ENCODE data around the gene NUDT21. TPM values are rescaled to one million over a fixed set of nuclear protein-coding genes. Genes with fewer than 3 reads are reported as not detected.
"Not testable (repeated sequence)": the region's sequence is repeated elsewhere in the genome, so short reads cannot be mapped to it uniquely, and the experiment has no call there.

The NUDT21 gene
- total and polyA plus RNA-seq, 4 experiments from 2014 or later = 78.3 to 110 (median 104) TPM

- H3K27ac Mint-ChIP-seq; H3K9me3 ChIP-seq (ENCODE audit: control insufficient read depth in 1 of 2, low read length in 2 of 2); H3K4me3 Mint-ChIP-seq; DNase-seq; H3K27me3 ChIP-seq (ENCODE audit: insufficient read depth, low read length); H3K4me1 ChIP-seq (ENCODE audit: insufficient read depth, low read length); intact Hi-C loops (cut with micrococcal nuclease); POLR2A ChIA-PET (ENCODE audit: partially characterized antibody); H3K9me3 Mint-ChIP-seq; CTCF ChIA-PET (ENCODE audit: partially characterized antibody); H3K27ac ChIP-seq (ENCODE audit: low read depth, low read length); H3K27me3 Mint-ChIP-seq; H3K4me3 ChIP-seq (ENCODE audit: low read length in 2 of 2): not testable (repeated sequence)
- H3K36me3 Mint-ChIP-seq = peaks cover 58 to 62% of the 10 kb centered on the region in 2 donors
- H3K4me1 Mint-ChIP-seq = peaks cover 6 to 12% (median 9%) of the 10 kb centered on the region in 4 donors
- peaks cover 12% of the 10 kb centered on the region for H3K36me3 ChIP-seq (ENCODE audit: insufficient read depth, low read length)
These were observed 54.4 kb downstream of the NUDT21 start for GRCh38 chr16:56396724-56397123.

GRCh38 chr16:56389554-56389953 lies 61.6 kb downstream of the NUDT21 start:
- no peak overlapping the region for H3K4me3 Mint-ChIP-seq
- peaks cover 71 to 75% of the 10 kb centered on the region in 2 donors for H3K36me3 Mint-ChIP-seq
- DNase-seq = no peak
- intact Hi-C loops (cut with micrococcal nuclease) = no loop called here
- ChIA-PET CTCF (ENCODE audit: partially characterized antibody) (no interaction called here), POLR2A (ENCODE audit: partially characterized antibody) (no interaction called here)
- H3K27ac ChIP-seq (ENCODE audit: low read depth, low read length) = no peak overlapping the region
- H3K4me3 ChIP-seq (ENCODE audit: low read length in 2 of 2) = no peak overlapping the region
- H3K27me3 Mint-ChIP-seq = no peaks in the 10 kb centered on the region
- H3K9me3 Mint-ChIP-seq = peaks cover 0 to 2% (median 0%) of the 10 kb centered on the region in 8 donors
- H3K27me3 ChIP-seq (ENCODE audit: insufficient read depth, low read length) = no peaks in the 10 kb centered on the region
- H3K36me3 ChIP-seq (ENCODE audit: insufficient read depth, low read length) = peaks cover 28% of the 10 kb centered on the region
- H3K27ac Mint-ChIP-seq = peak overlapping the region in 2 of 7 donors; percentile 48 to 68
- H3K4me1 ChIP-seq (ENCODE audit: insufficient read depth, low read length) = no peaks in the 10 kb centered on the region
- H3K9me3 ChIP-seq (ENCODE audit: control insufficient read depth in 1 of 2, low read length in 2 of 2) = no peaks in the 10 kb centered on the region
- H3K4me1 Mint-ChIP-seq = peaks cover 5 to 7% (median 6%) of the 10 kb centered on the region in 4 donors

GRCh38 chr16:56388209-56388608 lies 62.9 kb downstream of the NUDT21 start:
- Mint-ChIP-seq H3K9me3 (peaks cover 0 to 6% (median 3%) of the 10 kb centered on the region in 8 donors), H3K27me3 (no peaks in the 10 kb centered on the region), H3K4me3 (no peak overlapping the region), H3K36me3 (peaks cover 76 to 79% of the 10 kb centered on the region in 2 donors), H3K27ac (peak overlapping the region in 1 of 7 donors; percentile 32), H3K4me1 (peaks cover 0 to 11% (median 2%) of the 10 kb centered on the region in 4 donors)
- no peaks in the 10 kb centered on the region for H3K9me3 ChIP-seq (ENCODE audit: control insufficient read depth in 1 of 2, low read length in 2 of 2)
- CTCF ChIA-PET (ENCODE audit: partially characterized antibody) = interaction anchor here (1.7 kb wide), 1 partner anchor 32 kb away, joined by 4 read pairs; no protein-coding TSS in a partner anchor
- H3K4me1 ChIP-seq (ENCODE audit: insufficient read depth, low read length) = no peaks in the 10 kb centered on the region
- DNase-seq = no peak
- no peak overlapping the region for H3K27ac ChIP-seq (ENCODE audit: low read depth, low read length)
- H3K27me3 ChIP-seq (ENCODE audit: insufficient read depth, low read length) = no peaks in the 10 kb centered on the region
- POLR2A ChIA-PET (ENCODE audit: partially characterized antibody) = no interaction called here
- intact Hi-C loops (cut with micrococcal nuclease) = no loop called here
- H3K36me3 ChIP-seq (ENCODE audit: insufficient read depth, low read length) = peaks cover 41% of the 10 kb centered on the region
- no peak overlapping the region for H3K4me3 ChIP-seq (ENCODE audit: low read length in 2 of 2)

- Histone ChIP-seq H3K4me1 (ENCODE audit: insufficient read depth, low read length) (no peaks in the 10 kb centered on the region), H3K27ac (ENCODE audit: low read depth, low read length) (no peak overlapping the region), H3K27me3 (ENCODE audit: insufficient read depth, low read length) (no peaks in the 10 kb centered on the region), H3K4me3 (ENCODE audit: low read length in 2 of 2) (no peak overlapping the region), H3K9me3 (ENCODE audit: control insufficient read depth in 1 of 2, low read length in 2 of 2) (no peaks in the 10 kb centered on the region), H3K36me3 (ENCODE audit: insufficient read depth, low read length) (peaks cover 45% of the 10 kb centered on the region)
- Mint-ChIP-seq H3K9me3 (peaks cover 0 to 14% (median 5%) of the 10 kb centered on the region in 8 donors), H3K27me3 (no peaks in the 10 kb centered on the region), H3K36me3 (peaks cover 76 to 79% of the 10 kb centered on the region in 2 donors), H3K27ac (no peak overlapping the region), H3K4me3 (no peak overlapping the region), H3K4me1 (peaks cover 0 to 7% (median 2%) of the 10 kb centered on the region in 4 donors)
- DNase-seq = no peak
- intact Hi-C loops (cut with micrococcal nuclease) = no loop called here
- ChIA-PET POLR2A (ENCODE audit: partially characterized antibody) (no interaction called here), CTCF (ENCODE audit: partially characterized antibody) (interaction anchor here (1.7 kb wide), 1 partner anchor 31 kb away, joined by 4 read pairs; no protein-coding TSS in a partner anchor)
These were observed 63.7 kb downstream of the NUDT21 start for GRCh38 chr16:56387396-56387795.

- peaks cover 84 to 86% of the 10 kb centered on the region in 2 donors for H3K36me3 Mint-ChIP-seq
- Histone ChIP-seq H3K9me3 (ENCODE audit: control insufficient read depth in 1 of 2, low read length in 2 of 2) (peaks cover 0 to 7% of the 10 kb centered on the region in 2 donors), H3K4me3 (ENCODE audit: low read length in 2 of 2) (no peak overlapping the region), H3K27me3 (ENCODE audit: insufficient read depth, low read length) (no peaks in the 10 kb centered on the region), H3K4me1 (ENCODE audit: insufficient read depth, low read length) (no peaks in the 10 kb centered on the region), H3K36me3 (ENCODE audit: insufficient read depth, low read length) (peaks cover 46% of the 10 kb centered on the region), H3K27ac (ENCODE audit: low read depth, low read length) (no peak overlapping the region)
- H3K27me3 Mint-ChIP-seq = no peaks in the 10 kb centered on the region
- H3K9me3 Mint-ChIP-seq = peaks cover 0 to 41% (median 22%) of the 10 kb centered on the region in 8 donors
- peak overlapping the region in 2 of 7 donors; percentile 6 to 52 for H3K27ac Mint-ChIP-seq
- DNase-seq = no peak
- CTCF ChIA-PET (ENCODE audit: partially characterized antibody) = no interaction called here
- POLR2A ChIA-PET (ENCODE audit: partially characterized antibody) = no interaction called here
- H3K4me1 Mint-ChIP-seq = peaks cover 0 to 5% (median 2%) of the 10 kb centered on the region in 4 donors
- H3K4me3 Mint-ChIP-seq = no peak overlapping the region
- intact Hi-C loops (cut with micrococcal nuclease) = no loop called here
These were observed 66.9 kb downstream of the NUDT21 start for GRCh38 chr16:56384074-56384721.

GRCh38 chr16:56382901-56383355 lies 68.2 kb downstream of the NUDT21 start:
- peaks cover 87 to 90% of the 10 kb centered on the region in 2 donors for H3K36me3 Mint-ChIP-seq

GRCh38 chr16:56382459-56382858 lies 68.7 kb downstream of the NUDT21 start:
- no peak overlapping the region for H3K27ac Mint-ChIP-seq
- peaks cover 0 to 47% (median 22%) of the 10 kb centered on the region in 8 donors for H3K9me3 Mint-ChIP-seq
- no peaks in the 10 kb centered on the region for H3K27me3 Mint-ChIP-seq
- ChIA-PET POLR2A (ENCODE audit: partially characterized antibody) (no interaction called here), CTCF (ENCODE audit: partially characterized antibody) (interaction anchor here (0.6 kb wide), 1 partner anchor 982 kb away, joined by 3 read pairs; no protein-coding TSS in a partner anchor)
- no peak overlapping the region for H3K4me3 Mint-ChIP-seq
- peaks cover 0 to 11% (median 8%) of the 10 kb centered on the region in 4 donors for H3K4me1 Mint-ChIP-seq
- peaks cover 84 to 88% of the 10 kb centered on the region in 2 donors for H3K36me3 Mint-ChIP-seq
- intact Hi-C loops (cut with micrococcal nuclease) = no loop called here
- Histone ChIP-seq H3K4me3 (ENCODE audit: low read length in 2 of 2) (no peak overlapping the region), H3K27ac (ENCODE audit: low read depth, low read length) (no peak overlapping the region), H3K27me3 (ENCODE audit: insufficient read depth, low read length) (no peaks in the 10 kb centered on the region), H3K9me3 (ENCODE audit: control insufficient read depth in 1 of 2, low read length in 2 of 2) (peaks cover 0 to 7% of the 10 kb centered on the region in 2 donors), H3K36me3 (ENCODE audit: insufficient read depth, low read length) (peaks cover 38% of the 10 kb centered on the region), H3K4me1 (ENCODE audit: insufficient read depth, low read length) (no peaks in the 10 kb centered on the region)
- DNase-seq = no peak

More at GRCh38 chr16:56382901-56383355, 68.2 kb downstream of the NUDT21 start:
- peaks cover 0 to 7% (median 6%) of the 10 kb centered on the region in 4 donors for H3K4me1 Mint-ChIP-seq
- Histone ChIP-seq H3K36me3 (ENCODE audit: insufficient read depth, low read length) (peaks cover 40% of the 10 kb centered on the region), H3K27me3 (ENCODE audit: insufficient read depth, low read length) (no peaks in the 10 kb centered on the region), H3K4me1 (ENCODE audit: insufficient read depth, low read length) (no peaks in the 10 kb centered on the region), H3K9me3 (ENCODE audit: control insufficient read depth in 1 of 2, low read length in 2 of 2) (peaks cover 0 to 7% of the 10 kb centered on the region in 2 donors), H3K27ac (ENCODE audit: low read depth, low read length) (no peak overlapping the region), H3K4me3 (ENCODE audit: low read length in 2 of 2) (no peak overlapping the region)
- H3K4me3 Mint-ChIP-seq = no peak overlapping the region
- no peak overlapping the region for H3K27ac Mint-ChIP-seq
- POLR2A ChIA-PET (ENCODE audit: partially characterized antibody) = no interaction called here
- DNase-seq = no peak
- intact Hi-C loops (cut with micrococcal nuclease) = no loop called here
- CTCF ChIA-PET (ENCODE audit: partially characterized antibody) = no interaction called here
- H3K9me3 Mint-ChIP-seq = peaks cover 0 to 47% (median 22%) of the 10 kb centered on the region in 8 donors
- no peaks in the 10 kb centered on the region for H3K27me3 Mint-ChIP-seq
